CD4-positive, alpha-beta T cell treated with Interferon alpha-2 for 1 hour (primary cell): Measurements from ENCODE around the gene UBE2L3.
A peak's percentile ranks its signal among the peaks of the same experiment; 100 is the strongest.
"Not testable (repeated sequence)": the region's sequence is repeated elsewhere in the genome, so short reads cannot be mapped to it uniquely, and the experiment has no call there.

Source experiments
- DNase-seq, 2 donors: peaks; one replicate each; pipeline ENCODE4 v3.0.0-alpha.2; 2020 to 2022

UBE2L3 gene

GRCh38 chr22:21603973-21604372 lies 36.5 kb downstream of the UBE2L3 start:
- DNase-seq = no peak

- DNase-seq = no peak
These were observed 38.5 kb downstream of the UBE2L3 start for GRCh38 chr22:21605887-21606564.

DNA sequence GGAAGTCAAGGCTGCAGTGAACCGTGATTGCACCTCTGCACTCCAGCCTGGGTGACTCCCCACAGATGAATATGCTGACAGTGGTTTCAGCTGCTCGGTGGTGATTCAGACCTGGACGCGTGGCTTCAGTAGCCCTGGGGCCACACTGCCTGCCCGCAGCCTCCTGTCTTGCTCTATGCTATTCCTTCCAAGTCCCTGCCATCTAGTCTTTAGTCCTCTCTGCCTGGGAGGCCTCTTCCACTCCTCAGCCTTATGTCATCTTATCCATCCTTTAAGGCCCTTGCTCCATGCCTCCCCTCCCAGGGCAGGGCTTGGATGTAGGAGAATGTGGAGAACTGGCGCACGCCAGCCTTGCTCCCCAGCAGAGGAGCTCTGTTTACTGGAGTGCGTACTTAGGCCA lies 39.3 kb downstream of the UBE2L3 start:
- no peak for DNase-seq

- not testable (repeated sequence) for DNase-seq
These were observed 42.1 kb downstream of the UBE2L3 start for GRCh38 chr22:21609556-21610157.

DNA sequence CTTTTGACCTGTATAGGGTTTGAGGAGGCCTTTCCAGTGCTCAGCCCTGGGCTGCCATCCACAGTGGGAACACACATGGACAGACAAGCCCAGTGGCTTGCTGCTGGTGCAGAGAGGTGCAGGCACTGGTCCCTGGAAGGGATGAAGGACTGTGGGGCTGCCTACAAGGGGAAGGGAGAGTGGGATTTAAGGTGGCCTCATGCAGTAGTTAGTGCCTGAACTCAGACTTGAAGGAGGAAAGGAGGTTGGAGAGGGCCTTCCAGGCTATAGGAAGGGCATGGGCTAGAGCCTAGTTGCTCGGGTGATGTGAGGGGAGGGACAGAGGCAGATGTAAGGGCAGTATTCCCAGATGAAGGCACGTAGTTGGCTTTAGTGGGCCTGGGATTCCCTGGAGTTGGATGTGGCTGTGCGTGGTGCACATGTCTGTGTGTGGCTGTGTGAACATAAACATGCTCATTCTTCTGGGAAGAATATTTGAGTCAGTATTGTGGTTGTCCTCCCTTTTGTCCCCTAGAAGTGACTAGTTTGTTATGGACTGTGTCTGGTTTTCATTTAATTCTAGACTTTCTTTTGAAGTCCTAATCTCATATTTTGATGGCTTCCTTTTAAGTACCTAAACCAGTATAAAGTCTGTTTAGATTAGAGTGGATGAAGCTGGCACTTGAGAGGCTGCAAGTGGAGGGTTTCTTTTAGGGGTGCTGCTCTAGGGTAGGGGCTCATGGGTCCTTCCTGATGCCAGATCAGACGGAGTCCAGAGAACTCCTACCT lies 43.9 kb downstream of the UBE2L3 start:
- no peak for DNase-seq

DNA sequence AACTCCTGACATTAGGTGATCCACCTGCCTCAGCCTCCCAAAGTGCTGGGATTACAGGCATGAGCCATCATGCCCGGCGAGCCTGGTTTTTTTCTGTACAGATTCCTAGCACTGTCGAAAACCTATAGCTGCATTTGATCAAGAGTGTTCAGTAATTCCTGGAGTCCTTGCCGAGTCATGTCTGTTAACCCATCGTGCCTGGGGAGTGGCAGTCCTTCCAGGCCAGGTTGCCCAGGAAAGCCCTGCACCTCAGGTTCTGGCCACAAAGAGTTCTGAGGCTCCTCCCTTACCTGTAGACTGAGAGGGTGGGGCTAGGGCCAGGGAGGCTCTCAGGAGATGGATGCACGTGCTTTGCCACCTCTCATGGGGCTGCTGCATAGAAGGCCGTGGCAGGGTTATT lies 45.3 kb downstream of the UBE2L3 start:
- no peak for DNase-seq

DNA sequence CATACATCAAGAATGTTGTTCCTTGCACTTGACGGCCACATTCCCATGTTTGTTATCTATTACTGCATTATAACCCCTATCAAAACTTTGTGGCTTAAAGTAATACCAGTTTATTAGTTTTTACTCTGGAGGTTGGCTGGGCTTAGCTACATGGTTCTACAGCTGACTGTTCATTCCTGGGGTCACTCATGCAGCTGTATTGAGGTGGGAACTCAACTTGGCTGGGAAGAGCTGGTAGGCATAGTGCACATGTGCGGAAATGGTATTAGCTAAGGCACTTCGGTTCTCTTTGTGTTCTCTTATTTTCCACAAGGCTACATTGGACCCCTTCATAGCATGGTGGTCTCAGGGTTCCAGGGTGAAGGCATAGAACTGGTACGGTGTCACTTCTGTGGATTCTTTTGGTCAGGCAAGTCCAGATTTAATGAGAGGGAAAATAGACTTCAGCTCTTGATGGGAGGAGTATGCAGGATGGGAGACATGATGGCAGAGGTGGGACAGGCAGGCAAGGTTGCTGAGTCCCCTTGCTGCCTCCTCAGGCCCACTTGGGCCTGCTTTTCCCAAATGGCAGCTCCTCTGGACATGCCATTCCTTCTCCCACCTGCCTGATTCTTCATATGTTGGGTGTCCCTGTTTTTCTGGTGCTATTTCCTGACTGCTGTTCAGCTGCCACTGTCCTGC lies 46.2 kb downstream of the UBE2L3 start:
- no peak for DNase-seq

GRCh38 chr22:21615731-21616130 lies 48.2 kb downstream of the UBE2L3 start:
- DNase-seq = no peak

- DNase-seq = not testable (repeated sequence)
These were observed 49.8 kb downstream of the UBE2L3 start for GRCh38 chr22:21617337-21617736.

GRCh38 chr22:21621025-21621424 lies 53.5 kb downstream of the UBE2L3 start:
- DNase-seq = no peak

- DNase-seq = no peak
These were observed 54.8 kb downstream of the UBE2L3 start for GRCh38 chr22:21622011-21622918.

GRCh38 chr22:21622919-21623647 lies 55.6 kb downstream of the UBE2L3 start:
- DNase-seq = no peak

GRCh38 chr22:21623648-21623970 lies 56.1 kb downstream of the UBE2L3 start:
- no peak for DNase-seq

- peak; percentile 6 to 50 for DNase-seq
These were observed 56.8 kb downstream of the UBE2L3 start for GRCh38 chr22:21624120-21624879.

DNA sequence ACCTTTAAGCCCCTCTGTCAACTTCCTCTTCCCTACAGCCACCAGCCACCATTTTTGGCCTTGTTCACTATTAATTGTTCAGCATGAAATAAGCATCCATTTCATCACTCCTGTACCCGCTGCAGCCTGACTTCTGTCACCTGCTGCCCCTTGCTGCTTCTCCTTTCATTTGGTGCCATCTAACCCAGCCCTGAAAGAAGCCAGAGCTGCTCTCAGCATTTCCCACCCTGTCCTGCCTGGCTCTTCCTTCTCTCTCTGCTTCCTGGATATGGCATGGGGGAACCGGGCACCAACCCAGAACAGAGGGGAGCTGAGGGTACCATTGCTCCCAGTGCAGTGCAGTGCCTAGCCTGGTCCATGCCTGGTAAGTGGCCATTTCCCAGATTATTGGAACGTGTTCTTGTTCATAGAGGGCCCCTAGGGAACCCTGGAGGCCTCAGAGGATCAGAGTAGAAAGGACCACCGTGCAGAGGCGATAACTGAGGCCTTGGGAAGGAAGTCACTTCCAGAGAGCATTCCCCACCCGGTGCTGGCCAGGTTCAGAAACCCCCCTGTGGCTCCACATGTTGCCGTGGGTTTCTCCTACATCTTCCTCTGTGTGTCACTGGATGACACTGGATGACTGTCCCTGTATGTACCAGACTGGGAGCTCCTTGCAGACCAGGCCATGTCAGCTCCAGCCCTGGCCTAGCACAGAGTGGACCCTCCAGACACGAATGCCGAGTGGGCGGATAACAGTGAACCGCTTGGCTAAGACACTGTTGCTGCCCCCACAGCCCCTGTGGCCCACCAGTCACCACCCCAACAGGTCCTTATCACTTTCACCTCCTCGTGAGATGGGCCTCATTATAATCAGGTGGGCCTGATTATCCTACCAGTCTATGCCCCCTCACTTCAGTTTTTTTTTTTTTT lies 57.6 kb downstream of the UBE2L3 start:
- no peak for DNase-seq

GRCh38 chr22:21626073-21626734 lies 58.7 kb downstream of the UBE2L3 start:
- DNase-seq = no peak

- DNase-seq = no peak
These were observed 59.4 kb downstream of the UBE2L3 start for GRCh38 chr22:21626735-21627469.

DNA sequence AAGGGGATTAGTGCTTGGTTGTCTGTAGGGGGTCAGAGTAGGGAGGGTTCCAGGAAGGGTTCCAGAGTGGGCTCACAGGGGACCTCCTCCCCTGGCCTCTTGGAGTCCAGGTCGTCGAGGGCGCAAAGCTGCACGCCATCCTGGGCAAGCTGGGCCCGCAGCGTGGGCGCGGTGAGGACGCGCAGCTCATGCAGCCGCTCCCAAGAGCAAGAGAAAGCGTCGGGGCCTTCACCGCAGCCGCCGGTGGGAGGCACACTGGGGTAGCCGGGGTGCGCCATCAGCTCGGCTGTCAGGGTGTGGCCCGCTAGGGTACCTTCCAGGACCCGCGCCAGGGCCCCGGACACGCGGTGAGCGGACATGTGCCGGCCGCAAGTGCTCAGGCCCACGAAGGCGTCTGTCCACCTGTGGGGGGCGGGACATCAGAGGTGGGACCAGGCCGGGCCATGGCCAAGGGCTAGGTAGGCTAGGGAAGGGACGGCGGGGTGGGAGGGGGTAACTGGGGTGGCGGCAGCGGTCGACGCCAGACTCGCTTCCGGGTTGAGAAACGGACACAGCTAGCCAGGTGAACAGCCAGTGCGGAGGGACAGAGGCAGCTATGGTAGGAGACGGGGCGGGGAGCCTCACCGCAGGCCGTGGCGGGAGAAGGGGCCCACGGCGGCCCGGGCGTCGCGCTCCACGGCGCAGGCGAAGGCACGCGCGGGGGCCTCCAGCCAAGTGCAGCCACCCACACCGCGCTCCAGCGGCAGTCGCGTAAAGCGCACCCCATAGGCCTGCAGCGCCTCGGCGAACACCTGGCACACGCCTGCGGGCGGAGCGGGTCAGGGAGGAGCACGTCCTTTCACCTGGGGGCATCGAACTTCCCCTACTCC lies 61.1 kb downstream of the UBE2L3 start:
- DNase-seq = no peak
